ENCODE results near the gene CAP2. TPM values are rescaled to one million over a fixed set of nuclear protein-coding genes. Genes with fewer than 3 reads are reported as not detected.

Gene CAP2
- total and polyA plus RNA-seq, 2 experiments from 2014 or later = 4.8 to 22.5 TPM

DNA sequence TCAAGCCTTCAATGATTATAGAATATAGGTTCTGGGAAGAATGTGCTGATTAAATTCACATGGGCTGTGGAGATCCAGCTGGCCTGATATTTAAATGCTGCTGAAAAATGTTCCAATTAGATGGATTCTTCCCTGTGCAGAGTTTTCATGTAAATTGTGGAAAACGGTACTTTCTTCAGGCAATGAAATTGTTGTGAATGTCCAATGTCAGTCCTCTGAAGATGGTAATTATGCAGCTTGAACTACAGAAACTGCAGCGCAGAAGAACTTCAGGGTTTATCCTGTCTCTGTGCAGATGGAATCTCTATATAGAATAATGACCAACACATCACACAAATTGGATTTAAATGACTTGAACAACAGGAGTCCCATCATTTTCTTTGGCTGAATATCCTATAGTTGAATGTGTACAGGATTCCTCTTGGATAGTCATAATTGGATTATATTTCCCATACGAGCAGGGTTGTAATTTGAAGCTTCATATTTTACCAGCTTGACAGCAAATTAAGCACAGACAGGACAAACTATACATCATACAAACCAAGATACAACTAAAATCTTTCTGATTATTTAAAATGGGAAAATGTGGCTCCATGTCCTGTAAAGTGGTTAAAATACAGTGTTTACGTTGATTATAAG, 82.3 kb downstream of the CAP2 start:
- in situ Hi-C loops (cut with MboI) = no loop called here
- H3K27ac ChIP-seq = no peak overlapping the region
- WGBS, 2 experiments (ENCODE audit: low coverage in 1 of 2, low lambda C conversion rate in 2 of 2, missing lambda C conversion rate in 2 of 2) = 93 to 94% methylated on average over 4 of the region's 4 CpGs

DNA sequence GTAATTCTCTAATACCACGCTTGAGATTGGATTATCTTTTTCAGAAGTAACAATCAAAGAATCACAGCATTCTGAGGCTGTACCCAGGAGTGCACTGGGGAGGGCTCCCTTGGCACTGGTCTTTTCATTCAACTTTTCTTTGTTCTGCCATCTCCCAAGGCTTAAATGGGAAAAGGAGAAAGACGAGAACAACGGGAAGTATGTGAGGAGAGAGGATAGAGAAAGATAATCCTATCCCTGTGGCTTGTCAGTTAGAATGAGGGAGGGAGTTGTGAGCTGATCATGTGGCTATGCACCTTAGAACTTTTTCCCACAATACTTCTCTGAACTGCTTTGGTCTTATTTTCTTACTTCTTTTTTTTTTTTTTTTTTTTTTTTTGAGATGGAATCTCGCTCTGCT, 83.1 kb downstream of the CAP2 start:
- in situ Hi-C loops (cut with MboI) = no loop called here
- no peaks in the 10 kb centered on the region for H3K36me3 ChIP-seq (ENCODE audit: low read depth)
- H3F3A ChIP-seq (ENCODE audit: insufficient read depth) = peaks cover 7% of the 10 kb centered on the region; the same call in 1 of the 2 replicates
- WGBS, 2 experiments (ENCODE audit: low coverage in 1 of 2, low lambda C conversion rate in 2 of 2, missing lambda C conversion rate in 2 of 2) = 91 to 94% methylated on average over 3 to 4 of the region's 4 CpGs
- no peaks in the 10 kb centered on the region for H3K9me2 ChIP-seq (ENCODE audit: insufficient read depth)
- no peak overlapping the region for H2AFZ ChIP-seq
- peaks cover 12% of the 10 kb centered on the region for H3K4me1 ChIP-seq (ENCODE audit: insufficient read depth)
- no peak overlapping the region for H3K9ac ChIP-seq
- DNase-seq = no peak
- no peaks in the 10 kb centered on the region for H3K27me3 ChIP-seq (replicated peaks; ENCODE audit: insufficient read depth)
- no peaks in the 10 kb centered on the region for H4K20me1 ChIP-seq (ENCODE audit: insufficient read depth)
- no peaks in the 10 kb centered on the region for H3K79me2 ChIP-seq (ENCODE audit: insufficient read depth)
- no peaks in the 10 kb centered on the region for H3K9me3 ChIP-seq (ENCODE audit: low read depth)
- no peak overlapping the region for H3K27ac ChIP-seq
- no peak overlapping the region for H3K4me2 ChIP-seq (ENCODE audit: unreplicated experiment)
- no peak overlapping the region for H3K4me3 ChIP-seq
- TF ChIP-seq EZH2 (IDR thresholded peaks at IDR 0.05; ENCODE audit: insufficient read depth, poor library complexity, severe bottlenecking) (no peak), EZH2phosphoT487 (IDR thresholded peaks at IDR 0.05; ENCODE audit: insufficient read depth, low read depth) (no peak)

More for the DNA sequence above, 82.3 kb downstream of the CAP2 start:
- no peak for TF ChIP-seq EZH2 (IDR thresholded peaks at IDR 0.05; ENCODE audit: insufficient read depth, poor library complexity, severe bottlenecking)
- Histone ChIP-seq H3K4me2 (ENCODE audit: unreplicated experiment) (no peak overlapping the region), H3F3A (ENCODE audit: insufficient read depth) (peaks cover 14% of the 10 kb centered on the region; the same call in 1 of the 2 replicates), H3K9ac (no peak overlapping the region), H2AFZ (no peak overlapping the region), H3K9me3 (ENCODE audit: low read depth) (no peaks in the 10 kb centered on the region), H3K27me3 (replicated peaks; ENCODE audit: insufficient read depth) (no peaks in the 10 kb centered on the region), H3K9me2 (ENCODE audit: insufficient read depth) (no peaks in the 10 kb centered on the region), H3K4me3 (no peak overlapping the region), H3K36me3 (ENCODE audit: low read depth) (no peaks in the 10 kb centered on the region), H3K4me1 (ENCODE audit: insufficient read depth) (peaks cover 20% of the 10 kb centered on the region), H3K79me2 (ENCODE audit: insufficient read depth) (no peaks in the 10 kb centered on the region), H4K20me1 (ENCODE audit: insufficient read depth) (no peaks in the 10 kb centered on the region)
- no peak for DNase-seq

DNA sequence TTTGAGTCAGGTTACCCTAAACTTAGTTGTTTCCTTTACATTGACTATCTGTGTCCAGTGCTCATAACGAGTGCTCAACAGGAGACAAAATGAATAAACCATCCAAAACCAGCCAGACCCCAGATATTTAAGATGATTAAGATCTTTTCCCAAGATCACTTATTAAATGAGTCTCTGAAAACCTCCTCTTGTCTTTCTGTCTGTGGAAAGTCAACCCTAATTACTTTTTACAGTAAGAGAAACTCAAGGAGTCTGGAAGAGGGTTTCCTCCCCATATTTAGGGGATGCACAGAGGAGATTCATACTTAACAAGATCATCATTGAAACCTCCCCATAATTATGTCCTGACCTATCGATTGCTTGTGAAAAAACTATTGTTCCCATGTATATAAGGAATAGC, 84.0 kb downstream of the CAP2 start:
- Histone ChIP-seq H3K79me2 (ENCODE audit: insufficient read depth) (no peaks in the 10 kb centered on the region), H4K20me1 (ENCODE audit: insufficient read depth) (no peaks in the 10 kb centered on the region), H3K4me3 (no peak overlapping the region), H3K9me2 (ENCODE audit: insufficient read depth) (no peaks in the 10 kb centered on the region), H3K4me1 (ENCODE audit: insufficient read depth) (peaks cover 11% of the 10 kb centered on the region), H3K9ac (no peak overlapping the region), H3K27ac (no peak overlapping the region), H3K9me3 (ENCODE audit: low read depth) (no peaks in the 10 kb centered on the region), H2AFZ (no peak overlapping the region), H3K27me3 (replicated peaks; ENCODE audit: insufficient read depth) (no peaks in the 10 kb centered on the region), H3K4me2 (ENCODE audit: unreplicated experiment) (no peak overlapping the region), H3F3A (ENCODE audit: insufficient read depth) (peaks cover 6% of the 10 kb centered on the region; the same call in 1 of the 2 replicates), H3K36me3 (ENCODE audit: low read depth) (no peaks in the 10 kb centered on the region)
- DNase-seq = no peak
- 94 to 96% methylated on average over 2 of the region's 2 CpGs for WGBS, 2 experiments (ENCODE audit: low coverage in 1 of 2, low lambda C conversion rate in 2 of 2, missing lambda C conversion rate in 2 of 2)
- in situ Hi-C loops (cut with MboI) = no loop called here
- TF ChIP-seq EZH2 (IDR thresholded peaks at IDR 0.05; ENCODE audit: insufficient read depth, poor library complexity, severe bottlenecking) = no peak
- TF ChIP-seq EZH2phosphoT487 (IDR thresholded peaks at IDR 0.05; ENCODE audit: insufficient read depth, low read depth) = no peak

DNA sequence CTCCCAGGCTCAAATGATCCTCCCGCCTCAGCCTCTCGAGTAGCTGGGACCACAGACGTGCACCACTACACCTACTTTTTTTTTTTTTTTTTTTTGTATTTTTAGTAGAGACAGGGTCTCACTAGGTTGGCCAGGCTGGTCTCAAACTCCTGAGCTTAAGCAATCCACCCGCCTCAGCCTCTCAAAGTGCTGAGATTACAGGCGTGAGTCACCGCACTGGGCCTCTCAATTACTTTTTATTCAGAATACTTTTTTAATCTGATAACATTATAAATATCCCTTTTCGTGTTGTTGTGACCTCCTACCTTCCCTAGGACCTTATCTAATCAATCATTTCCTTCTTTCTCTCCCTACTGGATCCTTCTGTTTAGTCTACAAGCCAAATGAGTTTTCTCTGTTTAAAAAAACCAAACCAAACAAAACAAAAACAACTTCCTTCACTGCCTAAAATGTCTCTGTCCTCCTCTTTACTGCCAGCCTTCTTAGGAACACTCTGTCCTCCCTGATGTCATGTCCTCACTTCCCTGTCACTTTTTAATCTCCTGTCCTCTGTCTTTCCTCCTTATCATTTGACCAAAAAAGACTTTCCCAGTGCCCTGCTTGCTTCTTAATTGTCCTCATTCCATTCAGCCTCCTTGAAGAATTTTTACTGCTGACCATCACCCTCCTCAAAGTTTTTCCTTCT, 85.0 kb downstream of the CAP2 start:
- in situ Hi-C loops (cut with MboI) = no loop called here
- Histone ChIP-seq H3K9me3 (ENCODE audit: low read depth) (no peaks in the 10 kb centered on the region), H3K4me2 (ENCODE audit: unreplicated experiment) (no peak overlapping the region), H3F3A (ENCODE audit: insufficient read depth) (no peaks in the 10 kb centered on the region), H3K36me3 (ENCODE audit: low read depth) (no peaks in the 10 kb centered on the region), H3K9me2 (ENCODE audit: insufficient read depth) (no peaks in the 10 kb centered on the region), H3K4me3 (no peak overlapping the region), H3K9ac (no peak overlapping the region), H3K79me2 (ENCODE audit: insufficient read depth) (no peaks in the 10 kb centered on the region), H3K4me1 (ENCODE audit: insufficient read depth) (0 out of 2 replicates have a peak, but pooled peaks cover under 1% of the 10 kb centered on the region), H2AFZ (no peak overlapping the region), H3K27ac (no peak overlapping the region), H4K20me1 (ENCODE audit: insufficient read depth) (no peaks in the 10 kb centered on the region), H3K27me3 (replicated peaks; ENCODE audit: insufficient read depth) (no peaks in the 10 kb centered on the region)
- DNase-seq = no peak
- WGBS, 2 experiments (ENCODE audit: low coverage in 1 of 2, low lambda C conversion rate in 2 of 2, missing lambda C conversion rate in 2 of 2) = 92 to 97% methylated on average over 7 of the region's 7 CpGs
- TF ChIP-seq EZH2phosphoT487 (IDR thresholded peaks at IDR 0.05; ENCODE audit: insufficient read depth, low read depth) (no peak), EZH2 (IDR thresholded peaks at IDR 0.05; ENCODE audit: insufficient read depth, poor library complexity, severe bottlenecking) (no peak)

All from GM23248 (cell line).